Liver (tissue), 9 donors: ENCODE results near the gene ATXN1. TPM values are rescaled to one million over a fixed set of nuclear protein-coding genes. Genes with fewer than 3 reads are reported as not detected.

ENCODE experiments used
- DNase-seq: peaks from one replicate; pipeline ENCODE4 v3.0.0-alpha.2; 2017; ENCODE audit warnings: low spot score
- H3K27ac ChIP-seq, 2 donors: one replicate each; pipeline ENCODE4 v1.7.0; 2013; ENCODE audit warnings: inconsistent platforms in 2 of 2, low read length in 2 of 2, control low read depth in 1 of 2, low read depth in 1 of 2, mild to moderate bottlenecking in 1 of 2
- H3K27me3 ChIP-seq, 4 donors: one replicate each; pipeline versions ENCODE4 v1.6.1 to v1.7.0; 2013; ENCODE audit warnings: low read length in 3 of 4, inconsistent platforms in 1 of 4, mild to moderate bottlenecking in 1 of 4, moderate library complexity in 1 of 4; ENCODE audit not compliant: control insufficient read depth in 4 of 4, insufficient read depth in 4 of 4
- H3K36me3 ChIP-seq, 4 donors: one replicate each; pipeline versions ENCODE4 v1.6.1 to v1.7.0; 2013; ENCODE audit warnings: low read length in 3 of 4, mild to moderate bottlenecking in 3 of 4, low read depth in 1 of 4, moderate library complexity in 1 of 4; ENCODE audit not compliant: control insufficient read depth in 4 of 4, insufficient read depth in 3 of 4
- H3K4me1 ChIP-seq, 4 donors: one replicate each; pipeline versions ENCODE4 v1.6.1 to v1.7.0; 2013; ENCODE audit warnings: low read length in 3 of 4, mild to moderate bottlenecking in 3 of 4, moderate library complexity in 1 of 4; ENCODE audit not compliant: control insufficient read depth in 4 of 4, insufficient read depth in 4 of 4
- H3K4me3 ChIP-seq, 3 donors: one replicate each; pipeline versions ENCODE4 v1.6.1 to v1.7.0; 2013; ENCODE audit warnings: low read length in 3 of 3, control low read depth in 1 of 3, low read depth in 1 of 3, mild to moderate bottlenecking in 1 of 3
- H3K9ac ChIP-seq, 2 donors: one replicate each; pipeline ENCODE4 v1.7.0; 2013; ENCODE audit warnings: low read length in 2 of 2, mild to moderate bottlenecking in 2 of 2, moderate library complexity in 2 of 2, control low read depth in 1 of 2, low read depth in 1 of 2
- H3K9me3 ChIP-seq, 4 donors: one replicate each; pipeline versions ENCODE4 v1.6.1 to v1.7.0; 2013; ENCODE audit warnings: low read length in 3 of 4; ENCODE audit not compliant: control insufficient read depth in 4 of 4
- EGR1 ChIP-seq, 2 donors: IDR thresholded peaks; 2 replicates each; pipeline ENCODE4 v1.6.1; 2016 to 2018; ENCODE audit warnings: antibody characterized with exemption in 2 of 2, low read depth in 2 of 2
- FOXA1 ChIP-seq: IDR thresholded peaks from 2 replicates; pipeline ENCODE4 v1.6.1; 2016; ENCODE audit warnings: antibody characterized with exemption
- FOXA2 ChIP-seq: IDR thresholded peaks from 2 replicates; pipeline ENCODE4 v1.6.1; 2016; ENCODE audit warnings: antibody characterized with exemption
- GABPA ChIP-seq, 2 donors: IDR thresholded peaks in 1 of 2; conservative IDR thresholded peaks in 1 of 2; 2 replicates each; pipeline ENCODE4 v1.6.1; 2016; ENCODE audit warnings: antibody characterized with exemption in 2 of 2, mild to moderate bottlenecking in 1 of 2, moderate library complexity in 1 of 2
- HNF4A ChIP-seq, 2 donors: conservative IDR thresholded peaks; 2 replicates each; pipeline ENCODE4 v1.6.1; 2016; ENCODE audit warnings: antibody characterized with exemption in 2 of 2, mild to moderate bottlenecking in 2 of 2
- HNF4G ChIP-seq: IDR thresholded peaks from 2 replicates; pipeline ENCODE4 v1.6.1; 2016; ENCODE audit warnings: antibody characterized with exemption
- JUND ChIP-seq, 2 donors: IDR thresholded peaks; 2 replicates each; pipeline ENCODE4 v1.6.1; 2016; ENCODE audit warnings: antibody characterized with exemption in 2 of 2
- NR2F2 ChIP-seq: IDR thresholded peaks from 2 replicates; pipeline ENCODE4 v1.6.1; 2016; ENCODE audit warnings: antibody characterized with exemption
- RAD21 ChIP-seq, 2 donors: IDR thresholded peaks; 2 replicates each; pipeline ENCODE4 v1.6.1; 2016; ENCODE audit warnings: antibody characterized with exemption in 2 of 2, mild to moderate bottlenecking in 2 of 2
- RXRA ChIP-seq, 2 donors: IDR thresholded peaks; 2 replicates each; pipeline ENCODE4 v1.6.1; 2017 to 2018; ENCODE audit warnings: antibody characterized with exemption in 2 of 2, mild to moderate bottlenecking in 1 of 2
- SP1 ChIP-seq: IDR thresholded peaks from 2 replicates; pipeline ENCODE4 v1.6.1; 2018; ENCODE audit warnings: antibody characterized with exemption, mild to moderate bottlenecking
- TAF1 ChIP-seq: conservative IDR thresholded peaks from 2 replicates; pipeline ENCODE4 v1.6.1; 2016; ENCODE audit warnings: antibody characterized with exemption, mild to moderate bottlenecking
- YY1 ChIP-seq: IDR thresholded peaks from 2 replicates; pipeline ENCODE4 v1.6.1; 2016; ENCODE audit warnings: antibody characterized with exemption, mild to moderate bottlenecking
- WGBS: extraction: QIAGEN DNeasy Blood & Tissue Kit; methylation state at CpG from one replicate; pipeline ENCODE4 v1.1.7; 2013; 5-methylcytosine and 5-hydroxymethylcytosine counted together
- polyA plus RNA-seq, 2 donors: library from polyadenylated mRNA; stranded (reverse) in 1 of 2; unstranded in 1 of 2; fragments of 200-250 nt in 1 of 2; fragments of >200 nt in 1 of 2; fragmentation: Nextera tagmentation in 1 of 2; extraction: Ambion mirVana in 1 of 2; gene quantifications; one replicate each; pipeline versions ENCODE4 v1.2.1 to v1.2.3, GENCODE V29; 2013 to 2015
- total RNA-seq, 2 donors: library from RNA; depleted of rRNA; stranded (reverse); fragments of >200 nt; gene quantifications; one replicate each; pipeline ENCODE4 v1.2.3, GENCODE V29; 2014
- TF ChIP-seq, protein P1 (sequence below): IDR thresholded peaks from 2 replicates; pipeline ENCODE4 v1.6.1; 2016; ENCODE audit warnings: antibody characterized with exemption
- TF ChIP-seq, protein P2 (sequence below): fragments of 150-350 bp; IDR thresholded peaks from 2 replicates; pipeline ENCODE4 v1.5.1; 2017; ENCODE audit warnings: improper control_type of control experiment, low read depth, low read length; ENCODE audit not compliant: missing input control
- TF ChIP-seq, protein P3 (sequence below): IDR thresholded peaks from 2 replicates; pipeline ENCODE4 v1.6.1; 2016; ENCODE audit warnings: antibody characterized with exemption, mild to moderate bottlenecking
- TF ChIP-seq, protein P4 (sequence below): IDR thresholded peaks from 2 replicates; pipeline ENCODE4 v1.6.1; 2016; ENCODE audit warnings: antibody characterized with exemption
- TF ChIP-seq, protein P5 (sequence below): IDR thresholded peaks from 2 replicates; pipeline ENCODE4 v1.6.1; 2016; ENCODE audit warnings: antibody characterized with exemption
- donor health status: healthy.
- donor health status: healthy.
- donor health status: healthy.
- donor health status: healthy.
- donor health status: healthy.

ATXN1 gene
- total and polyA plus RNA-seq, 4 donors, result 4.3 to 29.7 (median 8.2) TPM

DNA sequence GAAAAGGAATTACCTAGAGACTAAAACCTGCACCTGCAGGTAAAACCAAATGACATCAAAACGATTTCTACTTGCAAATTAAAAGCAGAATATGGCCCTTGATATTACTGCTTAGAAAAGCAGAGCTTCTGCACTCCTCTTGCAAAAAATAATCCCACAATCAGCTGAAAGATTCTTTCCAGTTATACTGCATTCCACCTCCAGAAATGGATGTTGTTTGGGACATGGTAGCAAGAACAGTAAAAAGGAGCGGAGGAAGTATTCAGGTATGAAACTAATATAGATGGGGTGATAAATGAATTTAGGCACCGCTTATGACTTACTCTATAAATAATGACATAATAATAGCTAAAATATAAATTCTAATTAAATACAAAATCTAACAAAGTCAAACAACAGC is 14.9 kb downstream of the ATXN1 start:
- WGBS, result 88% methylated on average over 3 of the region's 3 CpGs
- Histone ChIP-seq H3K9ac (no peak overlapping the region), H3K4me1 (peaks cover 2 to 29% (median 17%) of the 10 kb centered on the region in 4 donors), H3K4me3 (no peak overlapping the region), H3K27ac (no peak overlapping the region), H3K9me3 (no peaks in the 10 kb centered on the region), H3K27me3 (no peaks in the 10 kb centered on the region), H3K36me3 (peaks cover 0 to 7% (median 3%) of the 10 kb centered on the region in 4 donors)
- no peak for TF ChIP-seq NR2F2
- no peak for TF ChIP-seq EGR1 (IDR thresholded peaks at IDR 0.05; ENCODE audit: low read depth in 2 of 2)
- no peak for DNase-seq

DNA sequence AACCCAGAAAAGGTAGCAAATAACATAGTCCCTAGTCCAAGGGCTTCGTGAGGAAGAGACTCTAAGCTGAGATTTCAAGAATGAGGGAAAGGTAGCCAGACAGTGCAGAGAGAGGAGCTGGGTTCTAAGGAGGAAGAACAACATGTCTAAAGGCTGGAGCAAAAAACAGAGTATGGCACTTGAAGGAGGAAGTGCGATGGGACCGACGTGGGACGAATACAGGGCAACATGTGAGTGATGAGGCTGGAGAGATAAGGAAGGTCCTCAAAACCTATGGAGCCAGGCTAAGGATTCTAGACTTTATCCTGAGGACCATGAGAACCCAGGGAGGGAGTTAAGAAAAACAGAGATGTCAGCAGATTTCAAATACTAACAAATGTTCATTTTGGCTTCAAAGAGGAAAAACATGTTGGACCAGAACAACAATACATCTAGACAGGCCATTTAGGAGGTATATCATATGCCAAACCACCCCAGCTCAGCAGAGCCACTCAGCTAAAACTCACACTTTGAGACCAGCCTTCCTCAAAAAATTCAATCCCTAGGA is 17.5 kb downstream of the ATXN1 start:
- TF ChIP-seq SP1 (no peak), NR2F2 (no peak), HNF4G (no peak), JUND (IDR thresholded peaks at IDR 0.05) (no peak), FOXA1 (no peak), HNF4A (conservative IDR thresholded peaks at IDR 0.05) (no peak), FOXA2 (no peak), EGR1 (IDR thresholded peaks at IDR 0.05; ENCODE audit: low read depth in 2 of 2) (no peak), YY1 (no peak), RAD21 (IDR thresholded peaks at IDR 0.05) (no peak), GABPA (IDR thresholded peaks at IDR 0.05 in 1 of 2, conservative IDR thresholded peaks at IDR 0.05 in 1 of 2) (no peak), RXRA (IDR thresholded peaks at IDR 0.05) (no peak), TAF1 (no peak)
- TF ChIP-seq, protein P1, sequence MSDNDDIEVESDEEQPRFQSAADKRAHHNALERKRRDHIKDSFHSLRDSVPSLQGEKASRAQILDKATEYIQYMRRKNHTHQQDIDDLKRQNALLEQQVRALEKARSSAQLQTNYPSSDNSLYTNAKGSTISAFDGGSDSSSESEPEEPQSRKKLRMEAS, result no peak
- TF ChIP-seq, protein P2, sequence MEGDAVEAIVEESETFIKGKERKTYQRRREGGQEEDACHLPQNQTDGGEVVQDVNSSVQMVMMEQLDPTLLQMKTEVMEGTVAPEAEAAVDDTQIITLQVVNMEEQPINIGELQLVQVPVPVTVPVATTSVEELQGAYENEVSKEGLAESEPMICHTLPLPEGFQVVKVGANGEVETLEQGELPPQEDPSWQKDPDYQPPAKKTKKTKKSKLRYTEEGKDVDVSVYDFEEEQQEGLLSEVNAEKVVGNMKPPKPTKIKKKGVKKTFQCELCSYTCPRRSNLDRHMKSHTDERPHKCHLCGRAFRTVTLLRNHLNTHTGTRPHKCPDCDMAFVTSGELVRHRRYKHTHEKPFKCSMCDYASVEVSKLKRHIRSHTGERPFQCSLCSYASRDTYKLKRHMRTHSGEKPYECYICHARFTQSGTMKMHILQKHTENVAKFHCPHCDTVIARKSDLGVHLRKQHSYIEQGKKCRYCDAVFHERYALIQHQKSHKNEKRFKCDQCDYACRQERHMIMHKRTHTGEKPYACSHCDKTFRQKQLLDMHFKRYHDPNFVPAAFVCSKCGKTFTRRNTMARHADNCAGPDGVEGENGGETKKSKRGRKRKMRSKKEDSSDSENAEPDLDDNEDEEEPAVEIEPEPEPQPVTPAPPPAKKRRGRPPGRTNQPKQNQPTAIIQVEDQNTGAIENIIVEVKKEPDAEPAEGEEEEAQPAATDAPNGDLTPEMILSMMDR, result no peak
- TF ChIP-seq, protein P3, sequence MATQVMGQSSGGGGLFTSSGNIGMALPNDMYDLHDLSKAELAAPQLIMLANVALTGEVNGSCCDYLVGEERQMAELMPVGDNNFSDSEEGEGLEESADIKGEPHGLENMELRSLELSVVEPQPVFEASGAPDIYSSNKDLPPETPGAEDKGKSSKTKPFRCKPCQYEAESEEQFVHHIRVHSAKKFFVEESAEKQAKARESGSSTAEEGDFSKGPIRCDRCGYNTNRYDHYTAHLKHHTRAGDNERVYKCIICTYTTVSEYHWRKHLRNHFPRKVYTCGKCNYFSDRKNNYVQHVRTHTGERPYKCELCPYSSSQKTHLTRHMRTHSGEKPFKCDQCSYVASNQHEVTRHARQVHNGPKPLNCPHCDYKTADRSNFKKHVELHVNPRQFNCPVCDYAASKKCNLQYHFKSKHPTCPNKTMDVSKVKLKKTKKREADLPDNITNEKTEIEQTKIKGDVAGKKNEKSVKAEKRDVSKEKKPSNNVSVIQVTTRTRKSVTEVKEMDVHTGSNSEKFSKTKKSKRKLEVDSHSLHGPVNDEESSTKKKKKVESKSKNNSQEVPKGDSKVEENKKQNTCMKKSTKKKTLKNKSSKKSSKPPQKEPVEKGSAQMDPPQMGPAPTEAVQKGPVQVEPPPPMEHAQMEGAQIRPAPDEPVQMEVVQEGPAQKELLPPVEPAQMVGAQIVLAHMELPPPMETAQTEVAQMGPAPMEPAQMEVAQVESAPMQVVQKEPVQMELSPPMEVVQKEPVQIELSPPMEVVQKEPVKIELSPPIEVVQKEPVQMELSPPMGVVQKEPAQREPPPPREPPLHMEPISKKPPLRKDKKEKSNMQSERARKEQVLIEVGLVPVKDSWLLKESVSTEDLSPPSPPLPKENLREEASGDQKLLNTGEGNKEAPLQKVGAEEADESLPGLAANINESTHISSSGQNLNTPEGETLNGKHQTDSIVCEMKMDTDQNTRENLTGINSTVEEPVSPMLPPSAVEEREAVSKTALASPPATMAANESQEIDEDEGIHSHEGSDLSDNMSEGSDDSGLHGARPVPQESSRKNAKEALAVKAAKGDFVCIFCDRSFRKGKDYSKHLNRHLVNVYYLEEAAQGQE, result no peak
- TF ChIP-seq, protein P4, sequence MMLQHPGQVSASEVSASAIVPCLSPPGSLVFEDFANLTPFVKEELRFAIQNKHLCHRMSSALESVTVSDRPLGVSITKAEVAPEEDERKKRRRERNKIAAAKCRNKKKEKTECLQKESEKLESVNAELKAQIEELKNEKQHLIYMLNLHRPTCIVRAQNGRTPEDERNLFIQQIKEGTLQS, result no peak
- TF ChIP-seq, protein P5, sequence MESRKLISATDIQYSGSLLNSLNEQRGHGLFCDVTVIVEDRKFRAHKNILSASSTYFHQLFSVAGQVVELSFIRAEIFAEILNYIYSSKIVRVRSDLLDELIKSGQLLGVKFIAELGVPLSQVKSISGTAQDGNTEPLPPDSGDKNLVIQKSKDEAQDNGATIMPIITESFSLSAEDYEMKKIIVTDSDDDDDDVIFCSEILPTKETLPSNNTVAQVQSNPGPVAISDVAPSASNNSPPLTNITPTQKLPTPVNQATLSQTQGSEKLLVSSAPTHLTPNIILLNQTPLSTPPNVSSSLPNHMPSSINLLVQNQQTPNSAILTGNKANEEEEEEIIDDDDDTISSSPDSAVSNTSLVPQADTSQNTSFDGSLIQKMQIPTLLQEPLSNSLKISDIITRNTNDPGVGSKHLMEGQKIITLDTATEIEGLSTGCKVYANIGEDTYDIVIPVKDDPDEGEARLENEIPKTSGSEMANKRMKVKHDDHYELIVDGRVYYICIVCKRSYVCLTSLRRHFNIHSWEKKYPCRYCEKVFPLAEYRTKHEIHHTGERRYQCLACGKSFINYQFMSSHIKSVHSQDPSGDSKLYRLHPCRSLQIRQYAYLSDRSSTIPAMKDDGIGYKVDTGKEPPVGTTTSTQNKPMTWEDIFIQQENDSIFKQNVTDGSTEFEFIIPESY, result no peak
- no peaks in the 10 kb centered on the region for H3K27me3 ChIP-seq
- no peaks in the 10 kb centered on the region for H3K9me3 ChIP-seq
- H3K4me1 ChIP-seq, result peaks cover 2 to 28% (median 16%) of the 10 kb centered on the region in 4 donors
- 93% methylated on average over 5 of the region's 5 CpGs for WGBS
- H3K27ac ChIP-seq, result no peak overlapping the region
- no peak for DNase-seq
- H3K9ac ChIP-seq, result no peak overlapping the region
- no peak overlapping the region for H3K4me3 ChIP-seq
- no peaks in the 10 kb centered on the region for H3K36me3 ChIP-seq
